Endothelial cell of umbilical vein (primary cell): ENCODE results near the gene ROMO1. TPM values are rescaled to one million over a fixed set of nuclear protein-coding genes. Genes with fewer than 3 reads are reported as not detected.

ENCODE experiments used
- BruUV-seq: library from RNA; stranded (reverse); fragments of 400-500 nt; replicated peaks from 2 replicates; lab custom pipeline; 2021; lab: Mats Ljungman, UMichigan
- CTCF ChIA-PET: fragments of 300-600, 350-600 bp; sonication (Branson Sonifier 250); formaldehyde crosslinking; loops from one replicate; lab custom pipeline; 2021; ENCODE audit warnings: antibody characterized with exemption, inconsistent platforms; lab: Charles Lee
- POLR2A ChIA-PET: fragments of 300-600, 350-600 bp; sonication (Branson Sonifier 250); formaldehyde crosslinking; loops from one replicate; lab custom pipeline; 2021; ENCODE audit warnings: antibody characterized with exemption, inconsistent platforms; lab: Charles Lee
- DNase-seq: peaks from one replicate; pipeline ENCODE4 v3.0.0-alpha.2; 2011; ENCODE audit warnings: low read depth, low spot score
- FAIRE-seq: peaks from 2 replicates; lab custom pipeline; 2011; peaks lifted over from hg19 to GRCh38; lab: Jason Lieb, UNC
- H2AFZ ChIP-seq: 2 replicates; pipeline ENCODE4 v1.6.0; 2012; ENCODE audit warnings: low read depth, low read length, control low read depth, inconsistent platforms
- H3K27ac ChIP-seq: 2 replicates; pipeline ENCODE4 v1.5.1; 2011; ENCODE audit warnings: low read depth, mild to moderate bottlenecking, control low read depth, low read length, moderate library complexity; ENCODE audit not compliant: insufficient read depth
- H3K27me3 ChIP-seq, 2 experiments: 2 replicates each; pipeline versions ENCODE4 v1.6.0 to v1.6.1; 2011; ENCODE audit warnings: low read length in 2 of 2, mixed read lengths in 1 of 2; ENCODE audit not compliant: control insufficient read depth in 2 of 2, insufficient read depth in 2 of 2
- H3K36me3 ChIP-seq, 2 experiments: 2 replicates in 1 of 2; 3 replicates in 1 of 2; pipeline ENCODE4 v1.5.1; 2011; ENCODE audit warnings: low read length in 2 of 2, mild to moderate bottlenecking in 1 of 2, moderate library complexity in 1 of 2; ENCODE audit not compliant: control insufficient read depth in 2 of 2, insufficient read depth in 2 of 2; ENCODE audit errors: extremely low read depth in 1 of 2
- H3K4me1 ChIP-seq: 3 replicates; pipeline ENCODE4 v1.5.1; 2011; ENCODE audit warnings: mild to moderate bottlenecking, low read length; ENCODE audit not compliant: control insufficient read depth, insufficient read depth; ENCODE audit errors: extremely low read depth
- H3K4me2 ChIP-seq: 2 replicates; pipeline ENCODE4 v1.6.1; 2011; ENCODE audit warnings: low read length, control low read depth, mixed read lengths; ENCODE audit not compliant: insufficient read depth
- H3K4me3 ChIP-seq, 3 experiments: fragments of 200-600 bp in 1 of 3; sonication (generic), shearing (Covaris generic) in 1 of 3; replicated peaks in 1 of 3; 2 replicates each; pipeline ENCODE4 v1.5.1; 2011 to 2016; ENCODE audit warnings: control low read depth in 3 of 3, low read length in 3 of 3, mild to moderate bottlenecking in 2 of 3, inconsistent platforms in 1 of 3, low read depth in 1 of 3, moderate library complexity in 1 of 3; ENCODE audit not compliant: insufficient read depth in 1 of 3
- H3K79me2 ChIP-seq: 2 replicates; pipeline ENCODE4 v1.6.0; 2012; ENCODE audit warnings: low read length, inconsistent platforms; ENCODE audit not compliant: control insufficient read depth, insufficient read depth
- H3K9ac ChIP-seq: replicated peaks from 2 replicates; pipeline ENCODE3; 2011; ENCODE audit warnings: low read length, control low read depth; ENCODE audit not compliant: insufficient read depth; ENCODE audit errors: extremely low read depth
- H3K9me1 ChIP-seq: replicated peaks from 3 replicates; pipeline ENCODE4 v1.6.0; 2011; ENCODE audit warnings: mild to moderate bottlenecking, low read length; ENCODE audit not compliant: control insufficient read depth, insufficient read depth; ENCODE audit errors: extremely low read depth
- H3K9me3 ChIP-seq: replicated peaks from 2 replicates; pipeline ENCODE4 v1.5.1; 2012; ENCODE audit warnings: low read length, inconsistent platforms; ENCODE audit not compliant: control insufficient read depth, insufficient read depth
- H4K20me1 ChIP-seq: replicated peaks from 2 replicates; pipeline ENCODE3; 2011; ENCODE audit warnings: mild to moderate bottlenecking, low read length; ENCODE audit not compliant: control insufficient read depth, insufficient read depth; ENCODE audit errors: extremely low read depth
- EZH2 ChIP-seq: IDR thresholded peaks from 2 replicates; pipeline ENCODE4 v1.6.1; 2012; ENCODE audit warnings: borderline replicate concordance, low read depth, mild to moderate bottlenecking, moderate library complexity, low read length, inconsistent platforms; ENCODE audit not compliant: severe bottlenecking
- FOS ChIP-seq: IDR thresholded peaks from 2 replicates; pipeline ENCODE4 v1.6.1; 2011; ENCODE audit warnings: mild to moderate bottlenecking, low read length, moderate library complexity, borderline replicate concordance; ENCODE audit not compliant: insufficient read depth
- GATA2 ChIP-seq: IDR thresholded peaks from 2 replicates; pipeline ENCODE4 v1.7.0; 2011; ENCODE audit warnings: low read depth, mild to moderate bottlenecking, moderate library complexity, mixed read lengths, low read length; ENCODE audit not compliant: insufficient read length, insufficient read depth
- JUN ChIP-seq: IDR thresholded peaks from 2 replicates; pipeline ENCODE4 v1.6.1; 2011; ENCODE audit warnings: borderline replicate concordance, low read depth; ENCODE audit not compliant: insufficient read length, insufficient read depth
- MYC ChIP-seq: IDR thresholded peaks from one replicate; pipeline ENCODE4 v1.6.1; 2011; ENCODE audit warnings: mild to moderate bottlenecking, low read depth, low read length
- POLR2A ChIP-seq: IDR thresholded peaks from 2 replicates; pipeline ENCODE4 v1.6.1; 2012; ENCODE audit warnings: low read depth, mild to moderate bottlenecking, control low read depth, low read length
- POLR2AphosphoS5 ChIP-seq: IDR thresholded peaks from 2 replicates; pipeline ENCODE4 v1.6.1; 2012; ENCODE audit warnings: low read depth, mild to moderate bottlenecking, control low read depth, low read length, moderate library complexity; ENCODE audit not compliant: insufficient read depth
- dilution Hi-C: fragments of 300-500 bp; cut with MboI; formaldehyde crosslinking; loops from one replicate; pipeline ENCODE4 v1.15.0; 2019; ENCODE audit warnings: low sequenced_read_pairs; ENCODE audit not compliant: extremely low pct_ligation_motif_present
- intact Hi-C: fragments of 100-400 bp; cut with micrococcal nuclease; formaldehyde crosslinking; loops from one replicate; pipeline ENCODE4 v1.10.0; 2022
- polyA plus RNA-seq, 4 experiments: library from polyadenylated mRNA; depleted of rRNA in 3 of 4; stranded (reverse) in 3 of 4; unstranded in 1 of 4; fragments of >200 nt; gene quantifications; 2 replicates each; pipeline versions ENCODE4 v1.2.1 to v1.2.3, GENCODE V29; 2011 to 2012; ENCODE audit warnings: missing spikeins in 1 of 4
- total RNA-seq: library from RNA; stranded (reverse); gene quantifications from 2 replicates; pipeline ENCODE4 v1.2.3, GENCODE V29; 2021
- TF ChIP-seq, protein P1 (sequence below), 2 donors: IDR thresholded peaks; 1 replicate in 1 of 2; 2 replicates in 1 of 2; pipeline ENCODE4 v1.5.1; 2011; ENCODE audit warnings: low read length in 2 of 2, mild to moderate bottlenecking in 2 of 2, moderate library complexity in 2 of 2, control low read depth in 1 of 2, inconsistent platforms in 1 of 2, low read depth in 1 of 2; ENCODE audit not compliant: insufficient read depth in 1 of 2; ENCODE audit errors: extremely low read depth in 1 of 2
- TF ChIP-seq, protein P2 (sequence below): IDR thresholded peaks from 2 replicates; pipeline ENCODE4 v1.6.1; 2011; ENCODE audit not compliant: insufficient read depth, insufficient read length

ROMO1 gene
- total and polyA plus RNA-seq, 2 donors (not counting 3 experiments of a cell fraction or from before 2014, with no cell fraction given) = 174 to 1,099 TPM

DNA sequence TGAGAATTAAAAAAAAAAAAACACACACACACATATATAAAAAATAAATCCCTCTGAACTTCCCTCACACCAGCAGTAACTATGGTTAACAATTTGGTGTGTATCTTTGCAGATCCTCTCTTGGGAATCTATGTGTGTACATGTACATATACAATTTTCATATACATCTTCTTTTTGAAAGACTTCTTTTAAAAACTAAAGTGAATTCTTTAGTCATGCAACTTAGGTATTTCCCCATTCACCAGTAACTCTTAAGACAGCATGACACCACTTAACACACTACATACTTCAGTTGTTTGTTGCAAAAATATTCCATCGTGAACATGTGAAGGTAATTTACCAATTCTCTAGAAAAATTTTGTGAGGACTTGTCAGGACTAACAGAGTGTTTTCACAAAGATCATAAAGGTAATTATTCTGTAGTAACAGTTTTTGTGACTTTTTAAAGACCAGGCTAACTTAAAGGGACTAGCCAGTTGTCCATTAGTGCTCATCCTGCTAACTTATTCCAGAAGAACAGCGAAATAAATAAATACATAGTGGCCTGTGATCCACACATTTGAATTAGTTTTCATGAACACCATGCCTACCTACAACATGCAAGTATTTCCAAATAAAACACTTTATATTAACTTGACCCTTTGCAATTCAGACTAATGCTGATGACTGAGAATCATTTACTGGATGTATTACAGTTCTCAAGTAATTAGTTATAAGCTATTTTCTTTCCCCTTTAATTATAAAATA lies 30.8 kb downstream of the ROMO1 start:
- TF ChIP-seq EZH2 (no peak), FOS (no peak), MYC (no peak), JUN (no peak), POLR2AphosphoS5 (no peak), POLR2A (no peak), GATA2 (no peak)
- TF ChIP-seq, protein P1, sequence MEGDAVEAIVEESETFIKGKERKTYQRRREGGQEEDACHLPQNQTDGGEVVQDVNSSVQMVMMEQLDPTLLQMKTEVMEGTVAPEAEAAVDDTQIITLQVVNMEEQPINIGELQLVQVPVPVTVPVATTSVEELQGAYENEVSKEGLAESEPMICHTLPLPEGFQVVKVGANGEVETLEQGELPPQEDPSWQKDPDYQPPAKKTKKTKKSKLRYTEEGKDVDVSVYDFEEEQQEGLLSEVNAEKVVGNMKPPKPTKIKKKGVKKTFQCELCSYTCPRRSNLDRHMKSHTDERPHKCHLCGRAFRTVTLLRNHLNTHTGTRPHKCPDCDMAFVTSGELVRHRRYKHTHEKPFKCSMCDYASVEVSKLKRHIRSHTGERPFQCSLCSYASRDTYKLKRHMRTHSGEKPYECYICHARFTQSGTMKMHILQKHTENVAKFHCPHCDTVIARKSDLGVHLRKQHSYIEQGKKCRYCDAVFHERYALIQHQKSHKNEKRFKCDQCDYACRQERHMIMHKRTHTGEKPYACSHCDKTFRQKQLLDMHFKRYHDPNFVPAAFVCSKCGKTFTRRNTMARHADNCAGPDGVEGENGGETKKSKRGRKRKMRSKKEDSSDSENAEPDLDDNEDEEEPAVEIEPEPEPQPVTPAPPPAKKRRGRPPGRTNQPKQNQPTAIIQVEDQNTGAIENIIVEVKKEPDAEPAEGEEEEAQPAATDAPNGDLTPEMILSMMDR (IDR thresholded peaks at IDR 0.05; ENCODE audit: extremely low read depth in 1 of 2, insufficient read depth in 1 of 2, low read depth in 1 of 2, low read length in 2 of 2) = no peak
- TF ChIP-seq, protein P2, sequence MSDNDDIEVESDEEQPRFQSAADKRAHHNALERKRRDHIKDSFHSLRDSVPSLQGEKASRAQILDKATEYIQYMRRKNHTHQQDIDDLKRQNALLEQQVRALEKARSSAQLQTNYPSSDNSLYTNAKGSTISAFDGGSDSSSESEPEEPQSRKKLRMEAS = no peak
- Histone ChIP-seq H3K36me3 (peaks cover 41 to 54% of the 10 kb centered on the region in 2 experiments), H3K9me3 (no peaks in the 10 kb centered on the region), H3K27me3 (no peaks in the 10 kb centered on the region), H3K4me3 (no peak overlapping the region), H3K79me2 (peaks cover 88% of the 10 kb centered on the region), H4K20me1 (peaks cover 27% of the 10 kb centered on the region), H2AFZ (no peak overlapping the region), H3K9ac (no peak overlapping the region), H3K4me2 (no peak overlapping the region), H3K9me1 (no peaks in the 10 kb centered on the region), H3K27ac (no peak overlapping the region), H3K4me1 (peaks cover 5% of the 10 kb centered on the region)
- DNase-seq (no peak), FAIRE-seq (no peak)
- ChIA-PET POLR2A (interaction anchor here (0.6 to 3.5 kb wide), 5 partner anchors 9 to 172 kb away, joined by 3 to 22 read pairs (median 3); partner anchors contain the start of gene RBM39), CTCF (interaction anchor here (0.6 to 1.7 kb wide), 8 partner anchors 9 to 288 kb away, joined by 3 to 5 read pairs (median 4); partner anchors contain the start of gene RBM39)
- BruUV-seq = no TSS peak
- dilution Hi-C loops (no loop called here), intact Hi-C loops (loop anchor here (5.0 kb wide), 1 partner anchor 42 kb away; the partner anchor contains the start of gene PHF20)
